HFFc6 (cell line): ENCODE measurements around the gene WBP2NL. TPM values are rescaled to one million over a fixed set of nuclear protein-coding genes. Genes with fewer than 3 reads are reported as not detected.

Experiments used
- DNase-seq: peaks from one replicate; pipeline ENCODE4 v3.0.0-alpha.2; 2018
- H3K27ac Mint-ChIP-seq: 2 replicates; pipeline ENCODE4 v1.8.0; 2020; ENCODE audit warnings: mild to moderate bottlenecking, mixed read lengths
- H3K27me3 Mint-ChIP-seq: 2 replicates; pipeline ENCODE4 v1.8.0; 2021; ENCODE audit warnings: mild to moderate bottlenecking, moderate library complexity, mixed read lengths; ENCODE audit not compliant: insufficient read depth
- H3K36me3 Mint-ChIP-seq: 2 replicates; pipeline ENCODE4 v1.8.0; 2021; ENCODE audit warnings: low read depth, mixed read lengths
- H3K4me1 Mint-ChIP-seq: 2 replicates; pipeline ENCODE4 v1.8.0; 2020; ENCODE audit warnings: low read depth, mixed read lengths
- H3K4me3 Mint-ChIP-seq: 2 replicates; pipeline ENCODE4 v1.8.0; 2020; ENCODE audit warnings: mild to moderate bottlenecking, moderate library complexity, mixed read lengths
- H3K9me3 Mint-ChIP-seq: 2 replicates; pipeline ENCODE4 v1.8.0; 2020; ENCODE audit warnings: mild to moderate bottlenecking, mixed read lengths
- CTCF ChIP-seq: fragments of 200-600 bp; sonication (generic); IDR thresholded peaks from 2 replicates; pipeline ENCODE4 v1.5.0; 2021; ENCODE audit warnings: antibody characterized with exemption, mild to moderate bottlenecking
- total RNA-seq, 6 experiments: library from RNA; stranded (reverse); fragmentation: NEBNext Ultra II Directional; extraction: Animal tissue kit (Norgen Biotek cat#: 25700); gene quantifications; 2 replicates in 1 of 6; 3 replicates in 5 of 6; pipeline ENCODE4 v1.2.3, GENCODE V29; 2021

Gene WBP2NL
- total RNA-seq, 6 experiments from 2014 or later: not detected

GRCh38 chr22:42001706-42002105 is 3.1 kb downstream of the WBP2NL start:
- Mint-ChIP-seq H3K27ac (no peak overlapping the region), H3K36me3 (no peaks in the 10 kb centered on the region), H3K4me1 (0 out of 2 replicates have a peak, but pooled peaks cover 5% of the 10 kb centered on the region), H3K4me3 (no peak overlapping the region), H3K9me3 (peaks cover 4% of the 10 kb centered on the region; the same call in 1 of the 2 replicates), H3K27me3 (peaks cover 18% of the 10 kb centered on the region)
- TF ChIP-seq CTCF: no peak
- no peak for DNase-seq

GRCh38 chr22:42007922-42008321 is 9.3 kb downstream of the WBP2NL start:
- Mint-ChIP-seq H3K27me3 (peaks cover 12% of the 10 kb centered on the region), H3K4me3 (no peak overlapping the region), H3K4me1 (no peaks in the 10 kb centered on the region), H3K36me3 (peaks cover 9% of the 10 kb centered on the region), H3K9me3 (peaks cover 30% of the 10 kb centered on the region), H3K27ac (no peak overlapping the region)
- no peak for TF ChIP-seq CTCF
- DNase-seq: no peak

- DNase-seq: no peak
- Mint-ChIP-seq H3K36me3 (peaks cover 9% of the 10 kb centered on the region), H3K27ac (no peak overlapping the region)
Measured at GRCh38 chr22:42010778-42011177, 12.2 kb downstream of the WBP2NL start.

GRCh38 chr22:42013385-42013784 is 14.8 kb downstream of the WBP2NL start:
- no peak for TF ChIP-seq CTCF
- no peak overlapping the region for H3K27ac Mint-ChIP-seq
- no peaks in the 10 kb centered on the region for H3K4me1 Mint-ChIP-seq
- peaks cover 9% of the 10 kb centered on the region for H3K36me3 Mint-ChIP-seq
- H3K4me3 Mint-ChIP-seq: no peak overlapping the region
- peaks cover 26% of the 10 kb centered on the region for H3K9me3 Mint-ChIP-seq
- H3K27me3 Mint-ChIP-seq: peaks cover 34% of the 10 kb centered on the region
- no peak for DNase-seq

More at GRCh38 chr22:42010778-42011177, 12.2 kb downstream of the WBP2NL start:
- Mint-ChIP-seq H3K27me3 (peaks cover 19% of the 10 kb centered on the region), H3K4me3 (no peak overlapping the region), H3K9me3 (peaks cover 26% of the 10 kb centered on the region), H3K4me1 (no peaks in the 10 kb centered on the region)
- TF ChIP-seq CTCF: no peak

- H3K27ac Mint-ChIP-seq: no peak overlapping the region
- no peaks in the 10 kb centered on the region for H3K36me3 Mint-ChIP-seq
- peaks cover 54% of the 10 kb centered on the region for H3K27me3 Mint-ChIP-seq
- no peak overlapping the region for H3K4me3 Mint-ChIP-seq
- no peaks in the 10 kb centered on the region for H3K4me1 Mint-ChIP-seq
- peaks cover 7% of the 10 kb centered on the region; the same call in 1 of the 2 replicates for H3K9me3 Mint-ChIP-seq
- no peak for TF ChIP-seq CTCF
- no peak for DNase-seq
Measured at GRCh38 chr22:42016111-42016510, 17.5 kb downstream of the WBP2NL start.

GRCh38 chr22:42018224-42018623 is 19.6 kb downstream of the WBP2NL start:
- H3K27me3 Mint-ChIP-seq: peaks cover 47% of the 10 kb centered on the region
- TF ChIP-seq CTCF: no peak

More at GRCh38 chr22:42018224-42018623, 19.6 kb downstream of the WBP2NL start:
- Mint-ChIP-seq H3K36me3 (no peaks in the 10 kb centered on the region), H3K4me3 (no peak overlapping the region), H3K27ac (no peak overlapping the region), H3K9me3 (no peaks in the 10 kb centered on the region), H3K4me1 (no peaks in the 10 kb centered on the region)
- DNase-seq: no peak
